Inferior parietal cortex (tissue), 1 donor: ENCODE measurements around the gene GALM.
"Not testable (repeated sequence)": the region's sequence is repeated elsewhere in the genome, so short reads cannot be mapped to it uniquely, and the experiment has no call there.

ENCODE experiments used
- DNase-seq: peaks from one replicate; pipeline ENCODE4 v3.0.0-alpha.2; 2016; ENCODE audit errors: extremely low spot score

GALM gene

DNA sequence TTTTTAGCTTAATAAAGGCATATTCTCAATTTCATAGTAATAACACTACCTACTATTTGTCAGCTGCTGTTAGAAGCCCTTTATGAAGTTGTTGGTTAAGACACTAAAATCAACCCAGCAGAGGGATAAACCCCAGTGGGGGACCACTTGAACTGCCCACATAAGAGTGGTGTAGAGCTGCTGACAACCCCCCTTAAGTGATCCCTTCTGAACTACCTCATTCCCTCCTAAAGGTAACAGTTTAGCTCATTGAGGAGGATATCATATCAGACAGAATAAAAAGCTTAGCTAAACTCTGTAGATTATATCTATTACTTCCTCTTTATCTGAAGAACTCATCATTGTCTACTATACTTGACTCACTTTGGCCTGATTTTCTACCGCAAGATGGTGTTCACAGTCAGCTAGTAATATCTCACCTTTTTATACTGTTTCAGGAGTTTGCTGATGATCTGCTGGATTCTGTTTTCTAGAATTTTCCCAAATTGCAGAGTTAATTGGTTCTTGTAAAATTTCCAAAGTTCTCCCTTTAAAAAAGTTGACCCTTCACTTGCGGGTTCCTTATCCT lies 16.2 kb downstream of the GALM start:
- DNase-seq = no peak

DNA sequence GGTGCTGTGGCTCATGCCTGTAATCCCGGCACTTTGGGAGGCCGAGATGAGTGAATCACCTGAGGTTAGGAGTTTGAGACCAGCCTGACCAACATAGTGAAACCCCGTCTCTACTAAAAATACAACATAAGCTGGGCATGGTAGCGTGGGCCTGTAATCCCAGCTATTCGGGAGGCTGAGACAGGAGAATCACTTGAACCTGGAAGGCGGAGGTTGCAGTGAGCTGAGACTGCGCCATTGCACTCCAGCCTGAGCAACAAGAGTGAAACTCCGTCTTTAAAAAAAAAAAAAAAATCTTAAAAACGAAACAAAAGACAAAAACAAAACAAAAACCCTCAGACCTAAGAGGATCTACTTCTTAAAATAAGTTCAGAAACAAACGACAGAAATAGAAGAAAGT lies 16.7 kb downstream of the GALM start:
- DNase-seq = not testable (repeated sequence)

DNA sequence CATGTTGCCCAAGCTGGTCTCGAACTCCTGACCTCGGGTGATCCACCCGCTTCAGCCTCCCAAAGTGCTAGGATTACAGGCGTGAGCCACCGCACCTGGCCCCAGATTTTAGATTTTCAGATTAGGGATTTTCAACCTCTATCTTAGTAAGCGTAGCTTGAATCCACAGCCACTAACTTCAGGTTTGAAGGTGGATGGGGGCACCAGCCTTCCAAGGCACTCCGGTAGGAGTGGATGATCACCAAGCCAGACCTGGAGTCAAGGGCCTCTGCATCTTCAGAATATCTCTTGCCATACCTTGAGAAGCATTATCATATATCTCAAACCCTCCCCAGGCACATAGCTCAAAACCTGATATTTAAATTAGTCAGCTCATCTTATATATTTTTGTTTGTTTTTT lies 17.9 kb downstream of the GALM start:
- DNase-seq = no peak

- no peak for DNase-seq
Measured at GRCh38 chr2:38685116-38685735, 19.3 kb downstream of the GALM start.

- DNase-seq = no peak
Measured at GRCh38 chr2:38690499-38691420, 24.8 kb downstream of the GALM start.

GRCh38 chr2:38691994-38692393 lies 26.1 kb downstream of the GALM start:
- DNase-seq = no peak

GRCh38 chr2:38692636-38693318 lies 26.9 kb downstream of the GALM start:
- DNase-seq = no peak

- DNase-seq = no peak
Measured at GRCh38 chr2:38697116-38697840, 31.4 kb downstream of the GALM start.

DNA sequence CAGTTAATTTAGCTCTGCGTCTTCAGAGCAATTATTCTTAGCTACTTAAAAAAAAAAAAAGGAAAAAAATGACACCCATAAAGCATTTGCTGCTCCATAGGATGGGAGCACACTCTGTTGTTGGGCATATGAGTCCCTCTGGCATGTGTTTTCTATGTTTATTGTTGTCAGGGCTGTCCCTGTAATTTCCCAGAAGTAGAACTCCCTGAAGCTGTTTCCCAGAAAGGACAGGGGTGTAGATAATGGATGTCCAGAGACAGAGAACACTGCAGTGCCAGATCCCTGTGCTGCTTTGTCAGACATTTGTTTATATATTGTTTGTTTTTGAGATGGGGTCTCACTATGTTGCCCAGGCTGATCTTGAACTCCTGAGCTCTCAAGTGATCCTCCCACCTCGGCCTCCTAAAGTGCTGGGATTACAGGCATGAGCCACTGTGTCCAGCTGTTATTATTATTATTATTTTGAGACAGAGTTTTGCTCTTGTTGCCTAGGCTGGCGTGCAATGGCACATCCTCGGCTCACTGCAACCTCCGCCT lies 32.6 kb downstream of the GALM start:
- no peak for DNase-seq

DNA sequence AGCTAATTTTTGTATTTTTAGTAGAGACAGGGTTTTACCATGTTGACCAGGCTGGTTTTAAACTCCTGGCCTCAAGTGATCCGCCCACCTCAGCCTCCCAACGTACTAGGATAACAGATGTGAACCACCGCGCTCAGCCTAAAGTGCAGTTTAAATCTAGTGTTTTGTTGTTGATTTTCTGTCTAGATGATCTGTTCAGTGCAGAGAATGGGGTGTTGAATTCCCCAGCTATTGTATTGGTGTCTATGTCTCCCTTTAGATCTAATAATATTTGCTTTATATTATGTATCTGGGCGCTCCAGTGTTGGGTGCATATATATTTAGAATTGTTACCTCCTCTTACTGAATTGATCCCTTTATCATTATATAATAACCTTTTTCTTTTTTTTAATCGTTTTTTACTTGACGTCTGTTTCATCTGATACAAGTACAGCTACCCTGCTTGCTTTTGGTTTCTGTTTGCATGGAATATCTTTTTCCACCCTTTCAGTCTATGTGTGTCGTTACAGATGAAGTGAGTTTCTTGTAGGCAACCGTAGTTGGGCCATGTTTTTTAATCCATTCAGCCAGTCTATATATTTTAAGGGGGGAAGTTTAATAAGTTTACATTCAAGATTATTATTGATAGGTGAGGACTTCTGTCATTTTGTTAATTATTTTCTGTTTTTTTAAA lies 34.3 kb downstream of the GALM start:
- DNase-seq = no peak

- DNase-seq = no peak
Measured at GRCh38 chr2:38700881-38701458, 35.1 kb downstream of the GALM start.

- DNase-seq = no peak
Measured at GRCh38 chr2:38701542-38701941, 35.6 kb downstream of the GALM start.

- no peak for DNase-seq
Measured at GRCh38 chr2:38702413-38702812, 36.5 kb downstream of the GALM start.

DNA sequence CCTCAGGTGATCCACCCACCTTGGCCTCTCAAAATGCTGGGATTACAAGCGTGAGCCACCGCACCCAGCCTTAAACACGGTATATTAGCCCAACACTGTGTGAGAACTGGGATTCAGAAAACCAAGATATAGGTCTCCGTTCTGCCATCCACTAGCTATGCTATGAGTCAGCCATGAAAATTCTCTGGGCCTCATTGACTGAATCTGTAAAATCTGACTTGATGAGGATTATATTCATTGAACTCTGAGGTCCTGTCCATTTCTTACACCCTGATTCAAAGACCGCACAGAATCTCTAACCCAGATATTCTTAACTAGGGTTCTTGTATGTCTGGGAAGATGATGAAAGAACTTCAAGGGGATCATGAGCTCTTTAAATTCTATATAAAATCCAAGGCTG lies 37.4 kb downstream of the GALM start:
- DNase-seq = not testable (repeated sequence)

DNA sequence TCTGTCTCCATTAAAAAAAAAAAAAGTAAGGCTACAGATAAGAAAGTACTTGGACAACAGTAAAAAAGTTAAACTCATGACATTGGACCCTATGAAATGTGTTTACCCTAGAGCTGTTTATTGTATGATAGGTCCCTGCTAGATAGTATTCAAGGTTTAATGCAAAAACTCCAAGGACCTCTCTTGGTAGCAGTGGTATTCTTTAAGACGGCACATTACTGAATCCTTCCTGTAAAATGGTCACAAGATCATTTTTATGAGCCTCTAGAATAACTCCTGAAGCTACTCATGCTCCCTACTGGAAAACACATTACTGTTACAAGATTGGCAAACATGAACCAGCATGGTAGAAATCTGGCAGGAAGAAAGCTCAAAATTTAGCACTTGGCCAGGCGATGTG lies 38.8 kb downstream of the GALM start:
- no peak for DNase-seq

GRCh38 chr2:38706846-38707345 lies 41.0 kb downstream of the GALM start:
- DNase-seq = no peak

- not testable (repeated sequence) for DNase-seq
Measured at GRCh38 chr2:38708491-38708890, 42.6 kb downstream of the GALM start.

GRCh38 chr2:38708900-38709566 lies 43.1 kb downstream of the GALM start:
- no peak for DNase-seq

DNA sequence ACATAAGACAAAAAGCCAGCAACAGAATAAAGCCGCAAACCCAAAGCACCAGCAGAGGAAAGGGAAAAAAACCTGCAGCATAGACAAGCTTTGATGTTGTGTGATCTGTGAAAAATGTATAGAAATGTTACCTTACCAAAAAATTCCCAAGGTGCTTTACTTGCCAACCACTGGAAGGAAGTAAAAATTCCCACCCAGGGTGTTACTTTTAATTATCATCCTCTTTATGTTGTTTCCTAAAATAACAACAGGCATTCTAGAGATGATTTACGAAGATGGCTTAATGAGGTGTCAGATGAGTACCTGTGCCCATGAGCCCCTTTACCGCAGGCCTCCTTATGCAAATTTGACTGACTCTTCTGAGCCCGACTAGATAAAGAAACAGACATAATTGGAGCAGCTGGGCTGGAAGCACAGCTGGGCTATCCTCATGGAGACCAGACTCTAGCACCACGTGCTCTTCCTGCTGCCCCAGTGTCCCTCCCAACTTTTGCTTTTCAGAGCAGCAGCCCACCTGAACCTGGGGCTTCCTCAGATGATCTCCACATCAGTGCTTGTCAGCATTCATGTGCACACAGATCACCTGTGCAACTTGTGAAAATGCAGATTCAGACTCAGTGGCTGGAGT lies 43.8 kb downstream of the GALM start:
- no peak for DNase-seq
